ENCODE measurements around the gene GRHL3.

GRHL3 gene

DNA sequence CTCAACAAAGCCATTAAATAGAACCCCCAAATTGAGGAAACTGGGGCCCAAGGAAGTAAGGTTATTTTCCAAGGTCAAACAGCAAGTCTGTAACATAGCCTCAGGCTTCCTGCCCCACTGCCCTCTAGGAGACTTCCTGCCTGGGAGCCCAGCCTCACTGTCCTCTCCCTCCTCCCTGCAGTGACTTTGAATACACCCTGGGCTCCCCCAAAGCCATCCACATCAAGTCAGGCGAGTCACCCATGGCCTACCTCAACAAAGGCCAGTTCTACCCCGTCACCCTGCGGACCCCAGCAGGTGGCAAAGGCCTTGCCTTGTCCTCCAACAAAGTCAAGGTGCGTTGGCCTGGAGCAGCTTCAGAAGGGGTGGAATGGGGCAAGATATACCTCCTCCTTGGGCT is 18.3 kb downstream of the GRHL3 start:
- H3K27ac ChIP-seq, result no peak overlapping the region
- no peak for DNase-seq (ENCODE audit: low read depth, low spot score)
- H3K9me3 ChIP-seq (ENCODE audit: low read depth, low read length), result no peaks in the 10 kb centered on the region
- no peak overlapping the region for H3K4me3 ChIP-seq
- TF ChIP-seq FOXP2 (optimal IDR thresholded peaks at IDR 0.05; ENCODE audit: control extremely low read depth, extremely low read length, insufficient read depth) (no peak), POLR2AphosphoS5 (IDR thresholded peaks at IDR 0.05; ENCODE audit: borderline replicate concordance, low read depth, low read length) (no peak), EZH2 (IDR thresholded peaks at IDR 0.05) (no peak)
- no peaks in the 10 kb centered on the region for H3K36me3 ChIP-seq (ENCODE audit: insufficient read depth, low read length)
- H3K9ac ChIP-seq (ENCODE audit: insufficient read length), result no peak overlapping the region

DNA sequence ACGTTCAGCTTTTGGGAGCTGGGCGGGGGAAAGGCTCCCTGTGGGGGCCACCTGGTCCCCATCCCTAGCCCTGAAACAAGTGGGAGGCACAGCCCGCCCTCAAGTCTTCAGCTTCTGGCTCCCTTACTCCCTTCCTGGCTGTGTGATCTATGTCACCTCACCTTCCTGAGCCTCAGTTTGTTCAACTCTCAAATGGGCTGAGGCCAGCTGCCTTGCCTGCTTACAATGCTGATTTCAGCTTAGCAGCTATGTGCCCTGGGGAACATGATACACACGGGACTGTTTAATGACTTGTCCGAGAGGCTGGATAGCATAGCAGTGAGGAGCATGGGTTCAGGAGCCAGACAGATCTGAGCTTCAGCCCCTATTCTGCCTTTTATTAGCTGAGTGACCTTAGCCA is 19.3 kb downstream of the GRHL3 start:
- H3K9ac ChIP-seq (ENCODE audit: insufficient read length), result no peak overlapping the region
- H3K27ac ChIP-seq, result no peak overlapping the region
- H3K9me3 ChIP-seq (ENCODE audit: low read depth, low read length), result no peaks in the 10 kb centered on the region
- H3K36me3 ChIP-seq (ENCODE audit: insufficient read depth, low read length), result no peaks in the 10 kb centered on the region
- no peak overlapping the region for H3K4me3 ChIP-seq
- TF ChIP-seq FOXP2 (optimal IDR thresholded peaks at IDR 0.05; ENCODE audit: control extremely low read depth, extremely low read length, insufficient read depth) (no peak), POLR2AphosphoS5 (IDR thresholded peaks at IDR 0.05; ENCODE audit: borderline replicate concordance, low read depth, low read length) (no peak), EZH2 (IDR thresholded peaks at IDR 0.05) (no peak)
- no peak for DNase-seq (ENCODE audit: low read depth, low spot score)

DNA sequence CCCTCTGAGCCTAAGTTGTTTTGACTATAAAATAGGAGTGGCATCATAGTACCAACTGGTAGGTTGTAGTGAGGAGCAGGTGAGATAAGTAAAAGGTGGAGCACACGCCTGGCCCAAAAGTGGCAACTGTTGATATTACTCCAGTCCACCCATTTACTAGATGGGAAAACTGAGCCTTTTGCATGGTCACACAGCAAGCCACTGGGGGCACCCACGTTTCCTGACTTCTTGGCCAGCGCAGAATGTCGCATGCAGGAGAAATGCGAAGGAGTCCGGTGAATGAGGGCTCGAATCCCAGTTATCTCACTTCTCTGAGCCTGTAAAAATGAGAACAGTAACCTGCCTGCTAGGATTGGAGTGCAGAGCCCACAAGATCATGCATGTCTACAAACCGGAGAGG is 20.8 kb downstream of the GRHL3 start:
- no peak overlapping the region for H3K9ac ChIP-seq (ENCODE audit: insufficient read length)
- H3K4me3 ChIP-seq, result no peak overlapping the region
- H3K9me3 ChIP-seq (ENCODE audit: low read depth, low read length), result no peaks in the 10 kb centered on the region
- H3K27ac ChIP-seq, result no peak overlapping the region
- TF ChIP-seq POLR2AphosphoS5 (IDR thresholded peaks at IDR 0.05; ENCODE audit: borderline replicate concordance, low read depth, low read length), result no peak
- no peak for TF ChIP-seq FOXP2 (optimal IDR thresholded peaks at IDR 0.05; ENCODE audit: control extremely low read depth, extremely low read length, insufficient read depth)
- TF ChIP-seq EZH2 (IDR thresholded peaks at IDR 0.05), result no peak
- DNase-seq (ENCODE audit: low read depth, low spot score), result no peak
- no peaks in the 10 kb centered on the region for H3K36me3 ChIP-seq (ENCODE audit: insufficient read depth, low read length)

DNA sequence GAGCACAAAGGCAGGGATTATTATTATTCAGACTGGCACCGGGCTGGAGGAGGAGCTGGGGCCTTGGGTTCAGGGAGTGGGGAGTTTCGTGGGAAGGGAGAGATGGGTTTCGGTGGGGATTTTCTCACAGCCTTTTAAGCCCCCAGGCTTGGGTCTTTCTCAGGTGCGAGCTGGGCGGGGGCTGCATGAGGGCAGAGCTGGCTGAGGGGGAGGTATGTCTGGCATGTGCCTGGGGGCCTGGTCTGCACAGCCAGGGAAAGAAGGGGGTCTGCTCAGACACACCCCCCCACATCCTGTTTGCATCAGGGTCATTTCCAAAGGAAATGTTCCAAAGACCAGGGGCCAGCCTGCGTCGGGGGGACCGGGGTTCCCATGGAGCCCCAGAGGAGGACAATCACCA is 21.6 kb downstream of the GRHL3 start:
- no peak overlapping the region for H3K9ac ChIP-seq (ENCODE audit: insufficient read length)

DNA sequence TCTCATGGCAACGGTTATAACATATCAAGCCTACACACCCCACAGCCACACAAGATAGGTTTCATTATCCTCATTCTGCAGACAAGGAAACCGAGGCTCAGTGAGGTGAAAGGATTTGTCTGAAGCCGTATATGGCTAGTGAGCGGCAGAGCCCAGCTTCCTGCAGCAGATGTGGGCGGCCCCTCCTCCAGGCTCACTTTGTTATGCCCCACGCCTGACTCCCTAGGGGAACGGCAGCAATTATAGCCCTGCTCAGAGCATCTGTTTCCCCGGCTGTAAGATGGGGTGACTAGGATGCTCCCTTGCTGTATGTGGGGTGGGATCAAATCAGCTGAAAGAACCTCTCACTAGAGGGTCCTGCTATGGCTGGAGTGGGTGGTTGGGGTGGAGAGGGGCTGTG is 22.1 kb downstream of the GRHL3 start:
- H3K4me3 ChIP-seq, result no peak overlapping the region
- no peak for DNase-seq (ENCODE audit: low read depth, low spot score)
- no peaks in the 10 kb centered on the region for H3K9me3 ChIP-seq (ENCODE audit: low read depth, low read length)
- H3K9ac ChIP-seq (ENCODE audit: insufficient read length), result no peak overlapping the region
- no peak overlapping the region for H3K27ac ChIP-seq
- TF ChIP-seq FOXP2 (optimal IDR thresholded peaks at IDR 0.05; ENCODE audit: control extremely low read depth, extremely low read length, insufficient read depth) (no peak), EZH2 (IDR thresholded peaks at IDR 0.05) (no peak), POLR2AphosphoS5 (IDR thresholded peaks at IDR 0.05; ENCODE audit: borderline replicate concordance, low read depth, low read length) (no peak)
- H3K36me3 ChIP-seq (ENCODE audit: insufficient read depth, low read length), result no peaks in the 10 kb centered on the region

More for the DNA sequence above, 21.6 kb downstream of the GRHL3 start:
- H3K36me3 ChIP-seq (ENCODE audit: insufficient read depth, low read length), result no peaks in the 10 kb centered on the region
- DNase-seq (ENCODE audit: low read depth, low spot score), result no peak
- no peaks in the 10 kb centered on the region for H3K9me3 ChIP-seq (ENCODE audit: low read depth, low read length)
- no peak overlapping the region for H3K27ac ChIP-seq
- no peak for TF ChIP-seq EZH2 (IDR thresholded peaks at IDR 0.05)
- no peak for TF ChIP-seq FOXP2 (optimal IDR thresholded peaks at IDR 0.05; ENCODE audit: control extremely low read depth, extremely low read length, insufficient read depth)
- no peak for TF ChIP-seq POLR2AphosphoS5 (IDR thresholded peaks at IDR 0.05; ENCODE audit: borderline replicate concordance, low read depth, low read length)
- no peak overlapping the region for H3K4me3 ChIP-seq

DNA sequence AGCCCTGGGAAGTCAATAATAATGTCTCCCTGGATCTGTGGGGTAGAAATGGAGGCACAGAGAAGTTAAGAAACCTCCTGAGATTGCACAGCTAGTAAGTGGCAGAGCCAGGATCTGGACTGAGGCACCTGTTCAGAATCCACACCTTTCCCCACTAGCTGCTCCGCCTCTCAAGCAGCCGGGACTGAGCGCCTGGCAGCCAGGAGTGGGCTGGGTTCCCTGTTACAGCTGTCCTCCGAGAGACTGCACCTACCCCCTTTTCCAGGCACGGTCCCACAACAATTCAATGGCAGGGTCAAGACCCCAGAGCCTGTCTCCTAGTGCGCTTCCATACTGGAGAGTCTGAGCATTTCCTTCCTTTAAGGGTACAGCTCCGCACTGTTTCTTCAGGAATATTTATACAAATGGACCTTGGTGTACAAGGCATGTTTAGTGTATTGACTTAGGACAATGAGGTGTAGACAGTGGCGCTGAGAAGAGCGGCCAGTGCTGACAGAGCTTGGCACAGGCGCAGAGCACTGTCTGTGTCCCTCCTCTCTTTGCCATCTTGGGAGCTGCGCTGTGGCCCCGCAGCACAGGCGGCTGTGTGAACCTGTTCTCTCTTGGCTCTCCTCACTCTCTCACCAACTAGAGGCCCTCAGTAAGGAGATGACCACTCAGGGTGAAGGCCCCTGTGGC is 24.4 kb downstream of the GRHL3 start:
- H3K36me3 ChIP-seq (ENCODE audit: insufficient read depth, low read length), result no peaks in the 10 kb centered on the region; the same call in 1 of the 2 replicates
- H3K4me3 ChIP-seq, result no peak overlapping the region
- H3K9ac ChIP-seq (ENCODE audit: insufficient read length), result no peak overlapping the region
- TF ChIP-seq FOXP2 (optimal IDR thresholded peaks at IDR 0.05; ENCODE audit: control extremely low read depth, extremely low read length, insufficient read depth) (no peak), POLR2AphosphoS5 (IDR thresholded peaks at IDR 0.05; ENCODE audit: borderline replicate concordance, low read depth, low read length) (no peak), EZH2 (IDR thresholded peaks at IDR 0.05) (no peak)
- H3K9me3 ChIP-seq (ENCODE audit: low read depth, low read length), result no peaks in the 10 kb centered on the region
- no peak for DNase-seq (ENCODE audit: low read depth, low spot score)
- H3K27ac ChIP-seq, result no peak overlapping the region

DNA sequence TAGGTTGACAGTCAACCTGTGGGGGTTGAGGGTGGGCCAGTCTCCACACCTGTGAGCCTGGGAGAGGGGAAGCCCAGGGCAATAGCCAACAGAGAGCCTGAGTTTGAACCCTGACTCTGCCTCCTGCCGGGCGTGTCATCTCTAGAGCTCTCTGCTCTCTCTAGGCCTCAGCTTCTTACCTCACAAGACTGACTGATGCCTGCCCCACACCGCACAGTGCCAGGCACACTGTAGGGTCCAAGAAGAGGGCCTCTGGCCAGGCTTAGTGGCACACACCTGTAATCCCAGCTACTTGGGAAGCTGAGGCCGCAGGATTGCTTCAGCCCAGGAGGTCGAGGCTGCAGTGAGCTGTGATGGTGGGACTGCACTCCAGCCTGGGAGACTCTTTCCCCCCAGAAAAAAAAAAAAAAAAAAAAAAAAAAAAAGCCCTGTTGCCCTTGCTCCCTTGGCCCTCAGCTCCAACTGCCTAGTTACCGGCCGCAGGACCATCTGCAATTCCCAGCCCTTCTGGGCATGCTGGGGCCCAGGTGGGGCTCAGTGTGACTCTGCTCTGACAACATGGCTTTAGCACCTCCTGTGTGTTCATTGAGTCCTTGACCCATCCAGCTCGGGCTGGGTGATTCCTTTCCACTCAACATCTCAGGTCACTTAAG is 25.1 kb downstream of the GRHL3 start:
- Histone ChIP-seq H3K27ac (no peak overlapping the region), H3K36me3 (ENCODE audit: insufficient read depth, low read length) (no peaks in the 10 kb centered on the region; the same call in 1 of the 2 replicates), H3K4me3 (no peak overlapping the region), H3K9ac (ENCODE audit: insufficient read length) (no peak overlapping the region), H3K9me3 (ENCODE audit: low read depth, low read length) (no peaks in the 10 kb centered on the region)
- no peak for TF ChIP-seq POLR2AphosphoS5 (IDR thresholded peaks at IDR 0.05; ENCODE audit: borderline replicate concordance, low read depth, low read length)
- no peak for TF ChIP-seq FOXP2 (optimal IDR thresholded peaks at IDR 0.05; ENCODE audit: control extremely low read depth, extremely low read length, insufficient read depth)
- TF ChIP-seq EZH2 (IDR thresholded peaks at IDR 0.05), result no peak
- DNase-seq (ENCODE audit: low read depth, low spot score), result no peak

DNA sequence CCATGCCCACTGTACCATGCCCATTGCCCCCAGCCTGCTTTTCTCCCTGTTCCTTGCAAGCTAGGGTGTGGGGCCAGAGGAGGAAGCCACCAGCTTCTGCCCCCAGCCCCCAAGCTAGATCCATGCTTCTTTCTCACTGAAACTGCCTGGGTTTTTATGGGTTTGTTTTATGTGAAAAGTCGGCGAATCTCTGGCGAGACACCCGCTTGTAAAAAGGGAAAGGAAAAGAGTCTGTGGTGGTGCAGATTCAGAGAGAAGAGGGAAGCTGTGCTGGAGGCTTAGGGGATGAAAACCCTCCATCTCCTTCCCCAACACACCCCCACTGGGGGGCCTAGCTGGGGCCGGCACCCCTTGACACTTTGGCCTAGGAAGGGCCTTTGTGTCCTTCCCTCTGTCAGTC is 26.2 kb downstream of the GRHL3 start:
- Histone ChIP-seq H3K36me3 (ENCODE audit: insufficient read depth, low read length) (no peaks in the 10 kb centered on the region; the same call in 1 of the 2 replicates), H3K27ac (peak overlapping the region; percentile 50; the same call in 1 of the 2 replicates), H3K9ac (ENCODE audit: insufficient read length) (no peak overlapping the region), H3K9me3 (ENCODE audit: low read depth, low read length) (no peaks in the 10 kb centered on the region), H3K4me3 (no peak overlapping the region)
- no peak for DNase-seq (ENCODE audit: low read depth, low spot score)
- TF ChIP-seq FOXP2 (optimal IDR thresholded peaks at IDR 0.05; ENCODE audit: control extremely low read depth, extremely low read length, insufficient read depth) (no peak), EZH2 (IDR thresholded peaks at IDR 0.05) (no peak), POLR2AphosphoS5 (IDR thresholded peaks at IDR 0.05; ENCODE audit: borderline replicate concordance, low read depth, low read length) (no peak)

Measured in SK-N-MC (cell line).